Fibroblast of mammary gland (primary cell): ENCODE data around the gene KCNMA1.

ENCODE experiments used
- DNase-seq: peaks from one replicate; pipeline ENCODE4 v3.0.0-alpha.2; 2010; ENCODE audit warnings: low read depth
- H3K4me3 ChIP-seq: 2 replicates; pipeline ENCODE4 v1.5.1; 2011; ENCODE audit warnings: low read depth, mild to moderate bottlenecking, low read length, moderate library complexity; ENCODE audit not compliant: control insufficient read depth
- CTCF ChIP-seq: conservative IDR thresholded peaks from 2 replicates; pipeline ENCODE4 v1.5.1; 2011; ENCODE audit warnings: low read depth, low read length, inconsistent platforms; ENCODE audit not compliant: control insufficient read depth, insufficient read depth

Gene KCNMA1

DNA sequence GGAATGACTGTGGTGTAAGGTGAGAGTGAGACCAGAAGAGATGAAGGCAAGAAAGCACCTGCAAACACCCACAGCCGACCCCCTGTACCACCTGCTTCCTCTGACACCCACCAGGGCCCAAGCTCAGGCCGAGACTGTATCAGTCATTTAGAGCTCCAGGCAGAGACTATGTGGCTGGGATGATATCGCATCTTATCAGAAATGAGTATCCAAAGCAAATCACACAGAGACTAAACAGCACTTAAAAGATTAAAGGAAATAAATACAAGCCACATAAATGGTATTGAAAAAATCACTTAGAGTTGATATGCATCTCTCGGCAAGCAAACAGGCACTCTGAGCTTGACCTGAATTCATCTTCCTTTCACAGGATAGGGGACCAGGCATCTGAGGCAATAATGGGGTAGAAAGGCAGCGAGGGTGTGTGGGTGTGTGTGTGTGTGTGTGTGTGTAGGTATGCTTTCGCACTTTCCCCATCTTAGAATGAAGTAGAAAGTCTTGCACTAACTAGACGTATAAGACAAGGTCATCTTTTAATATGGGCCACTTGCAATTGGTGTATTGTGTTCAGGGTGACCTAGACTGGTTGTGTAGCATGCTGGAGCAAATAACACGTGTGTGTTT, 665.9 kb downstream of the KCNMA1 start:
- DNase-seq: no peak
- TF ChIP-seq CTCF: no peak
- H3K4me3 ChIP-seq: no peak overlapping the region

- H3K4me3 ChIP-seq: no peak overlapping the region
- no peak for DNase-seq
Measured at GRCh38 chr10:76970711-76971519, 666.7 kb downstream of the KCNMA1 start.

DNA sequence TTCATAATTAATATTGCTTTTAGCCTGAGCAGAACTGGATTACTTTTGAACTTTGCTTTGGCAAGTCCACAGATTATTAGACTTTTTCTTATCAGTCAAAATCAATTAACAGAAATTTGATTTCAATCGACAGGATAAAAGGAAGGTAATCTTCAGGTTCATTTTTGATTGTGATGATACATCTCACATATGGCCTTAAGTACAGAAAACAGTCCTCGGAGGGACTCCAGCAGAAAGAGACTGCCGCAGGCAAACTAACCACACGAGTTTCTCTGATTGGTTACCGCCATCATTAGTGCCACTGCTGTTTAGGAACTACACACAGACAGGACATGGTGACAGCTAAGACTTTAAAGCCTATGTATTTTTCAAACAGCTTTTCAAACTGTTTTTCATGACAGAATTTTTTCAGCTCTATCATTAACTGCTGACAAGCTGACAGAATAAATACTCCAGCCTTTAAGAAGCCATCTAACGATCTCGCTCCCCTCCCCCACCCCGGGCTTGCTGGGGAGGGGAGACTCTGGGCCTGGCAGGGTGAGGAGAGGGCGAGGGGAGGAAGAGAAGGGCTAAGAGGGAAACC, 668.2 kb downstream of the KCNMA1 start:
- H3K4me3 ChIP-seq: no peak overlapping the region
- DNase-seq: no peak
- no peak for TF ChIP-seq CTCF

More at GRCh38 chr10:76970711-76971519, 666.7 kb downstream of the KCNMA1 start:
- no peak for TF ChIP-seq CTCF

DNA sequence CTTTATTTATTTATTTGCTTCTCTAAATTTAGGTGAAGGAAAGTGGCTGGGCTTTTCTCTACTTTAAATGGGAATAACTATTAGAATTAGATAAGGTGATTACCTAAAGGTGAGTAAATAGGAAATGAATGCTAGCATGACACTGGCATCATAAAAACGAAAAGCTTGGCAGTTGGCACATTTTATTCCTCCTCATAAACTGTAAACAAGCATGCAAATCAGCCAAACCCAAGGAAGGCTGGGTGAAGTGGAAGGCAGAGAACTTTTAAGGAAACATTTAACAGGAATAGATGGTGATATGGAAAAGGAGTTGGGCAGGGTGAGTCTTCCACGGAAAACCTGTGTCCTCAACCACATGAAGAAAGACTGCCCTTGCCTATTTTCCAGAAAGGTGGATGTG, 669.1 kb downstream of the KCNMA1 start:
- TF ChIP-seq CTCF: no peak
- H3K4me3 ChIP-seq: no peak overlapping the region
- DNase-seq: no peak

DNA sequence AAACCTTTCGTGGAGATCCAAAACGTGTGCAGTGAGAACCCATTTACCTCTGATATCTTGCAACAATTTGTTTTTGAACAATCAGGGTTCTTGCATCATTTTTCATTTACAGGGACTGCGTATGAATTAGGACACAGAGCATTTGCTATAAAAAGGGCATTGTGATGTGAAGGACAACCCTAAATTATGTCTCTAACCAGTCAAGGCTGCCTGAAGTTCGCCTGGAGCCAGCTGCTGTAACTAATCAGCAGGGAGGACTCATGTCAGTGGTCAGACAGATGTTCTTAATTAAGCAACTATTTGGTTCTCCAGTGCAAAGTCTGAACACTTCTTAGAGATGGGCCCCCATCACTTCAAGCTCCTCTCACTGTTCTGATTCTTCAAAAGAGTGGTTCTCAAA, 674.8 kb downstream of the KCNMA1 start:
- peak; percentile 74 for DNase-seq
- no peak overlapping the region for H3K4me3 ChIP-seq
- no peak for TF ChIP-seq CTCF

- no peak for DNase-seq
- H3K4me3 ChIP-seq: no peak overlapping the region
- TF ChIP-seq CTCF: no peak
Measured at GRCh38 chr10:76961841-76962240, 675.8 kb downstream of the KCNMA1 start.
